GM12873 (cell line): Measurements from ENCODE around the gene MYLK4.

Experiments
- CTCF ChIP-seq: IDR thresholded peaks from 2 replicates; pipeline ENCODE4 v1.5.1; 2012; ENCODE audit warnings: low read depth, mild to moderate bottlenecking, moderate library complexity, low read length, control low read depth; ENCODE audit not compliant: insufficient read depth; ENCODE audit errors: missing control alignments

The MYLK4 gene

GRCh38 chr6:2766767-2767656 is 16.3 kb upstream of the MYLK4 start:
- TF ChIP-seq CTCF = peak; percentile 0

DNA sequence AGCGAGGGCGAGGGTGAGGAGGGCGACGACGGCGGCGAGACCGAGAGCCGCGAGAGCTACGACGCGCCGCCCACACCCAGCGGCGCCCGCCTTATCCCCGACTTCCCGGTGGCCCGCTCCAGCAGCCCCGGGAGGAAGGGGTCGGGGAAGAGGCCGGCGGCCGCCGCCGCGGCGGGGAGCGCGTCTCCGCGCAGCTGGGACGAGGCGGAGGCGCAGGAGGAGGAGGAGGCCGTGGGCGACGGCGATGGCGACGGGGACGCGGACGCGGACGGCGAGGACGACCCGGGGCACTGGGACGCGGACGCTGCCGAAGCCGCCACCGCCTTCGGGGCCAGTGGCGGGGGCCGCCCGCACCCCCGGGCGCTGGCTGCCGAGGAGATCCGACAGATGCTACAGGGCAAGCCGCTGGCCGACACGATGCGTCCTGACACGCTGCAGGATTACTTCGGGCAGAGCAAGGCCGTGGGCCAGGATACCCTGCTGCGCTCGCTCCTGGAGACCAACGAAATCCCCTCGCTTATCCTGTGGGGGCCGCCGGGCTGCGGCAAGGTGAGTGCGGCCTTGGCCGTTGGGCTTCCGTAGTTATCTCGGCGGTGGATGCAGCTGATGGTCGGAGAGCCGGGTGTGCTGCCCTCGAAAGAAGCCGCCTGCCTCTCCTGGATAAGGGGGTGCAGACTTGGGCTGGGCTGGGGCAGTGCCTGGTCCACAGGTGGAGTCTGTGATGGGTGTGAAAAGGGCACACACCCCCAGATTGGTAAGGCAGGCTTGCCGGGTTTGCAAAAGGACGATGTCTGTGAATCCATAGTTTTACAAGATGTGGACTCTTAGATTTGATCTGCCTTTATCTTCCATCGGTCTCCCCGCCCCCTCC is 15.4 kb upstream of the MYLK4 start:
- TF ChIP-seq CTCF = no peak

DNA sequence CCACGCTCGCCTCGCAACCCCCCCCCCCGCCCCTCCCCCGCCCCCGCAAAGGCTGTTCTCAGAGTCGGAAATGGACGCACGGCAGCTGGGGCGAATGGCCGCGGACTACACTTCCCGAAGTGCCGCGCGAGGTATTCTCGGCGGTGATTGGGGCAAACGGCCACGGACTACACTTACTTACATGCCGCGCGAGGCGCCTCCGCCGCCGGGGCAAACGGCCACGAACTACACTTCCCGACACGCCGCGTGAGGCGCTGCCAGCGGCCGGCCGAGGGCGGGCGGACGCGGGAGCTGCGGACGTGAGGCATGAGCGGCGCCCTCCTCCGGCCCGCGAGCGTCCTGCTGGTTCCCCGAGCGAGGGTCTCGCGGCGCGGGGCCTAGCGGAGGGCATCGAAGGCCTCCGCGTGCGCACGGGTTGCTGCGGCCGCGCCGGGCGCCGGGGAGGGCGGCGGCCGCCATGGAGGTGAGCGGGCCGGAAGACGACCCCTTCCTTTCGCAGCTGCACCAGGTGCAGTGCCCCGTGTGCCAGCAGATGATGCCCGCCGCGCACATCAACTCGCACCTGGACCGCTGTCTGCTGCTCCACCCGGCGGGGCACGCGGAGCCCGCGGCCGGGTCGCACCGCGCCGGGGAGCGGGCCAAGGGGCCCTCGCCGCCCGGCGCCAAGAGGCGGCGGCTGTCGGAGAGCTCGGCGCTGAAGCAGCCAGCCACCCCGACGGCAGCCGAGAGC is 14.6 kb upstream of the MYLK4 start, which contains the start of gene WRNIP1:
WRNIP1 (plus strand) TSS at position 228 of the 730 bp plus-strand sequence; CDS start at position 458, 230 bp downstream.
- TF ChIP-seq CTCF = peak; percentile 63

DNA sequence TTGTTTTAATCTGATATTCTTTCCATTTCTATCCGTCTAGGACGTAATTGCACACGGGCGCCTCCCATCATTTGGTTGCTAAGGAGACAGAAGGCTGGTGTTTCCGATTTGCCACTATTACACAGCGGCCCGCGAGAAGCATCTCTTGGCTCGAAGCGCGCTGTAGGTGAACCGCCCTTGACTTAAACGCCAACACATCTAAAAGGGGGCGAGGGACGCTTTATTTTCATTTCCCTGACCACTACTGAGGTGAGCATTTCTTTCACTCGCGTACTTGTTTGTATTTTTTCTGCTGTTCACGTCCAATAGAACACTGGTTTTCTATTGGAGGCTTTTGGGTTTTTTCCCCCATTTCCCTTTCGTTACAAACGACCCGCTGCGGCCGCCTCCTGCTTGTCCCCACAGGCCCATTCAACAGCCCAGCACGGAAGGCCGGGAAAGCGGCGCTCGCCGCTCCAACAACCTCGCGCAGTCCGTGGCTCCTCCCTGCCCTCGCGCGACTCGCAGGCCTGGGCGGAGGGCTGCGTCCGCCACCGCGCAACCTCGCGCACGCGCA is 14.0 kb upstream of the MYLK4 start:
- TF ChIP-seq CTCF = no peak

GRCh38 chr6:2763876-2764540 is 13.3 kb upstream of the MYLK4 start:
- TF ChIP-seq CTCF = no peak

DNA sequence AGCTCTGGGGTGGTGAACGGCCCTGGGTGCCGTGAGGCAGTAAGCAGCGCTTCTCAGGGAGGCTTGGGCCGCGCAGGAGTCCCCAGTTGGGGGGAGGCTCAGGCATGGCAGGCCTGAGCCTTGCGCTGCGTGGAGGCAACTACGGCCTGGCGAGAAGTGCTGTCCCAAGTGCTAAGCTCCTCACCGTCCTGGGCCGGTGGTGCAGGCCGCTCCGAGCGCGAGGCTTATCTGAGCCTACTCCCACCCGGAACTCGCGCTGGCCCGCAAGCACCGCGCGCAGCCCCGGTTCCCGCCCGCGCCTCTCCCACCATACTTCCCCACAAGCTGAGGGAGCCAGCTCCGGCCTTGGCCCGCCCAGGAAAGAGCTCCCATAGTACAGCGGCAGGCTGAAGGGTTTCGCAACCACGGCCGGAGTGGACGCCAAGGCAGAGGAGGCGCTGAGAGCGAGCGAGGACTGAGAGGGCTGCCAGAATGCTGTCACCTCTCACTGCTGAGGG is 12.7 kb upstream of the MYLK4 start:
- no peak for TF ChIP-seq CTCF
